ENCODE data around the gene CC2D2A.

The CC2D2A gene

DNA sequence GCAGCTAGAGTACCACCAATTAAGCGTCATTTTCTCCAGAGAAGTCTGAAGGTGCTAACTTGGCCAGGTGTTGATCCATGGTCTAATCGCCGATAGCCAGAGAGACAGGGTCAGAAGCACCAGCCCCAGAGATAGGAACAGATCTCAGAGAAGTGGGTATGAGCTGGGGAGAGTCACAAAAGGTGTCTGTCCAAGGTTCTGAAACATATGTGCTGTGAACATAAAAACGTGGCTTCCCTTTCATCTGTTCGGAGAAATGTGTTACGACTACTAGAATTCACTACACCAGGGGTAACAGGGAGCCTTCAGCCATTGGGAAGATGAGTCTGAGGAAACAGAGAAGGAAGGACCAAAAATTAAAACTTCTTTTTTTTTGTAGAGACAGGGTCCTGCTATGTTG is 94.2 kb downstream of the CC2D2A start:
- no peak overlapping the region for H3K9ac ChIP-seq (ENCODE audit: low read depth, low read length)
- no peak overlapping the region for H3K4me2 ChIP-seq (ENCODE audit: low read length)
- H3K27me3 ChIP-seq (ENCODE audit: control insufficient read depth, insufficient read depth, low read length): no peaks in the 10 kb centered on the region
- H3K9me3 ChIP-seq (replicated peaks; ENCODE audit: low read length): no peaks in the 10 kb centered on the region
- no peaks in the 10 kb centered on the region for H3K4me1 ChIP-seq (ENCODE audit: control insufficient read depth, insufficient read depth, low read length)
- H3K4me3 ChIP-seq (ENCODE audit: low read length): no peak overlapping the region
- peaks cover 38% of the 10 kb centered on the region for H3K36me3 ChIP-seq (ENCODE audit: insufficient read depth, low read length)

DNA sequence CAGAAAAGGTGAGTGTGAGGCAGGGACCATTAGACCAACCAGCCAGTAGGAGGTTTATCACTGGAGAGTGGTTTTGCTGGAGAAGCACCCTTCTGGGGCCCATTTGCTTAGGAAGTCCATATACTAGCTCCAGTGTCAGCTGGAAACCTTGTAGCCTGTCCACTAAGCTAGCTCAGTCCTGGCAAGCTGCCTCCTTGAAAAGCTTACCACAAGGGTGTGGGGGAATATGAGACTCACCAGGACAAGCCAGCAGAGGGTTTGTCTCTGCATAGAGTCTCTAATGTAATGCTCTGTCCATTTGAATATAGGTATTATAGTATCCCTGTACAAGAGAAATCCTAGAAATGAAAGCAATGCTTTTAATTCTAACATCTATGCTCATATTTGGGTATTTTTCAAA is 99.1 kb downstream of the CC2D2A start:
- no peaks in the 10 kb centered on the region for H3K4me1 ChIP-seq (ENCODE audit: control insufficient read depth, insufficient read depth, low read length)
- no peak overlapping the region for H3K9ac ChIP-seq (ENCODE audit: low read depth, low read length)
- H3K9me3 ChIP-seq (replicated peaks; ENCODE audit: low read length): no peaks in the 10 kb centered on the region
- no peaks in the 10 kb centered on the region for H3K27me3 ChIP-seq (ENCODE audit: control insufficient read depth, insufficient read depth, low read length)
- no peak overlapping the region for H3K4me2 ChIP-seq (ENCODE audit: low read length)
- peaks cover 21% of the 10 kb centered on the region for H3K36me3 ChIP-seq (ENCODE audit: insufficient read depth, low read length)
- H3K4me3 ChIP-seq (ENCODE audit: low read length): no peak overlapping the region

DNA sequence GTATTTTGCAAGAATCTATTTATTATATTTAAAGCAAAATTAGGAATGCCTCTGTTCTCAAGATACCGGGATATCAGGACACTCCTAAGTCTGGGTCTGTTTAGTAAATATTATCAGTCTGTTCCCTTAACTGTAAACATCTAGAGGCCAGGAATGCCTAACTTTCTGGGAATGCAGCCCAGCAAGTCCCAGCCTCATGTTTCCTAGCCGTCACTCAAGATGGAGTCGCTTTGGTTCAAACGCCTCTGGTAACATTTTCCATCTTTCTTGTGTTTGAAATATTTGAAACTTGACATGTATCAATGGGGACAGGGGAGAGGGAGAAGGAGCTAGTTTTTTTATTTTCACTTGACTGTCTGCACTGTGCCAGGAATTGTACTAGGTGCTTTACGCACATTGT is 100.1 kb downstream of the CC2D2A start:
- Histone ChIP-seq H3K9me3 (replicated peaks; ENCODE audit: low read length) (no peaks in the 10 kb centered on the region), H3K9ac (ENCODE audit: low read depth, low read length) (no peak overlapping the region), H3K36me3 (ENCODE audit: insufficient read depth, low read length) (peaks cover 14% of the 10 kb centered on the region), H3K27me3 (ENCODE audit: control insufficient read depth, insufficient read depth, low read length) (no peaks in the 10 kb centered on the region), H3K4me1 (ENCODE audit: control insufficient read depth, insufficient read depth, low read length) (no peaks in the 10 kb centered on the region), H3K4me2 (ENCODE audit: low read length) (no peak overlapping the region), H3K4me3 (ENCODE audit: low read length) (no peak overlapping the region)

DNA sequence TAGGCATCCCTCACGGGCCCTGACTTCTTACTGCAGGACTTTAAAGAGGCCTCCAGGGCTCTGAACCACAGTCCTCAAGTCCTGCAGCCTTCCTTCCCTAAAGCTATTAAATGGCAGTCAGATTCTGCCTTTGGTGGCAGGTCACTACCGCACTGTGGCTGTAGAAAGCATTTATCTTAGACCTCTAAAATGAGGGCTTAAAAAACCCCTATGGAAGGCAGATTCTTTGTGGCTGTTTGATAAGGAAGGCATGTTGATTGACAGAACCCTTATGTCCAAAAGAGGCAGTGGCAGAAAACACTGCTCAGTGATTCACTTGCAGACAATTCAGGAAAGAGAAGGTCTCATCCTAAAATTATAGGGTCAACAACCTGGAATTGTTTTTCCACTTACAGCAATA is 106.3 kb downstream of the CC2D2A start:
- no peaks in the 10 kb centered on the region for H3K27me3 ChIP-seq (ENCODE audit: control insufficient read depth, insufficient read depth, low read length)
- no peak overlapping the region for H3K4me3 ChIP-seq (ENCODE audit: low read length)
- no peaks in the 10 kb centered on the region for H3K9me3 ChIP-seq (replicated peaks; ENCODE audit: low read length)
- H3K9ac ChIP-seq (ENCODE audit: low read depth, low read length): no peak overlapping the region
- H3K36me3 ChIP-seq (ENCODE audit: insufficient read depth, low read length): no peaks in the 10 kb centered on the region
- no peak overlapping the region for H3K4me2 ChIP-seq (ENCODE audit: low read length)
- no peaks in the 10 kb centered on the region for H3K4me1 ChIP-seq (ENCODE audit: control insufficient read depth, insufficient read depth, low read length)

DNA sequence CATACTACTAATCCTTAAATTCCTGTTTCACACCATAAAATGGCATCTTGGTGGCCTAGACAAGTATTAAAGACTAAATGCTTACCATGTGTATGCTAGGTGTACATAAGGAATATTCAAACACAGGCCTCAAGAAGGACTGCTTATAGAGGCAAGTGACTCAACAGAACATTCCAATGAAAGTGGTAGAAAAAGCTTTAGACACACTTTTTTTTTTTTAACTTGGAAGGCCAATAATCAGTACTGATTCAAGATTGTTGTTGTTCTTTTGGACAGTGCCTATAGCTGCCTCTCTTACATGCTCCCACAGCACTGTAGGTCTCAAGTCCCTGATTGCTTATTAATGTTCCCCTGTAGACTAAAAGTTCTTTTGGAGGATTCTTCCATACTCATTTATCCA is 107.8 kb downstream of the CC2D2A start:
- Histone ChIP-seq H3K4me2 (ENCODE audit: low read length) (no peak overlapping the region), H3K4me1 (ENCODE audit: control insufficient read depth, insufficient read depth, low read length) (no peaks in the 10 kb centered on the region), H3K9ac (ENCODE audit: low read depth, low read length) (no peak overlapping the region), H3K36me3 (ENCODE audit: insufficient read depth, low read length) (peaks cover 5% of the 10 kb centered on the region), H3K4me3 (ENCODE audit: low read length) (no peak overlapping the region), H3K27me3 (ENCODE audit: control insufficient read depth, insufficient read depth, low read length) (no peaks in the 10 kb centered on the region), H3K9me3 (replicated peaks; ENCODE audit: low read length) (no peaks in the 10 kb centered on the region)

DNA sequence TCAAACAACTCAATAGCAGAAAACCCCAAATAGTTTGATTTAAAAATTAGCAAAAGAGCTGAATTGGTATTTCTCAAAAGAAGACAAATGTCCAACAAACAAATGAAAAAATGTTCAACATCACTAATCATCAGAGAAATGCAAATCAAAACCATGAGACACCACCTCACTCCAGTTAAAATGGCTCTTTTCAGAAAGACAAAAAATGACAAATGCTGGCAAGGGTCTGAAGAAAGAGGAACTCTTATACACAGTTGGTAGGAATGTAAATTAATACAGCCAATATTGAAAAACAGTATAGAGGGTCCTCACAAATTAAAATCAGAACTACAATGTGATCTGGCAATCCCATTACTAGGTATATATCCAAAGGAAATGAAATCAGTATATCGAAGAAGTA is 115.1 kb downstream of the CC2D2A start:
- Histone ChIP-seq H3K4me3 (ENCODE audit: low read length) (no peak overlapping the region), H3K36me3 (ENCODE audit: insufficient read depth, low read length) (peaks cover 5% of the 10 kb centered on the region), H3K9ac (ENCODE audit: low read depth, low read length) (no peak overlapping the region), H3K27me3 (ENCODE audit: control insufficient read depth, insufficient read depth, low read length) (no peaks in the 10 kb centered on the region), H3K4me2 (ENCODE audit: low read length) (no peak overlapping the region), H3K9me3 (replicated peaks; ENCODE audit: low read length) (no peaks in the 10 kb centered on the region), H3K4me1 (ENCODE audit: control insufficient read depth, insufficient read depth, low read length) (no peaks in the 10 kb centered on the region)

DNA sequence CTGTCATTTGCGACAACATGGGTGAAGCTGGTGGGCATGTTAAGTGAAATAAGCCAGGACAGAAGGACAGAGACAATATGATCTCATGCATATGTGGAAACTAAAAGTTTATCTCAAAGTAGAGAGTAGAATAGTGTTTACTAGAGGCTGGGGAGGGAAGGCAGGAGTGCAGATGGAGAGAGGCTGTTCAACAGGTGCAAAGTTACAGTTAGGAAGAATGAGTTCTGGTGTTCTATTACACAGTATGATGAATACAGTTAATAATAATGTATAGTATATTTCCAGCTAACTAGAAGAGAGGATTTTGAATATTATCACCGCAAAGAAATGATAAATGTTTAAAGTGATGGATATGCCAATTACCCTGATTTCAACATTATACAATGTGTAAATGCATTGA is 115.6 kb downstream of the CC2D2A start:
- H3K4me3 ChIP-seq (ENCODE audit: low read length): no peak overlapping the region
- no peaks in the 10 kb centered on the region for H3K4me1 ChIP-seq (ENCODE audit: control insufficient read depth, insufficient read depth, low read length)
- H3K4me2 ChIP-seq (ENCODE audit: low read length): no peak overlapping the region
- H3K27me3 ChIP-seq (ENCODE audit: control insufficient read depth, insufficient read depth, low read length): no peaks in the 10 kb centered on the region
- H3K9ac ChIP-seq (ENCODE audit: low read depth, low read length): no peak overlapping the region
- H3K9me3 ChIP-seq (replicated peaks; ENCODE audit: low read length): no peaks in the 10 kb centered on the region
- H3K36me3 ChIP-seq (ENCODE audit: insufficient read depth, low read length): peaks cover 5% of the 10 kb centered on the region

DNA sequence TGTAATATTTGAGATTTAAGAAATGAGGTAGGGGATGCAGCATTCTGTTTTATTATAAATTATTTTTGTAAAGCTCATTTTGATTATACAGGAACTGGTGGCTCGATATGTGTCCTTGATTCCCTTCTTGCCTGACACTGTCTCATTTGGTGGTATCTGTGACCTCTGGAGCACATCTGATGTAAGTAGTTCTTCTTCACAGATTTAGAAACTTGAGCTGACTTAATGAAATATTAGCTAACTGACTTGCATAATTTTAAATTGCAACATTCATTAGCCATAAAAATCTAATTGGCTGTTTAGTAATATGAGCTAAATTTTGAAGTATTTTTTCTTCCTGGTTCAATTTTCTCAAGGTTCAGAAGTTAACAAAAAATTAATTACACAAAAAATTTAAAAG is 116.4 kb downstream of the CC2D2A start:
- Histone ChIP-seq H3K36me3 (ENCODE audit: insufficient read depth, low read length) (peaks cover 5% of the 10 kb centered on the region), H3K4me3 (ENCODE audit: low read length) (no peak overlapping the region), H3K9me3 (replicated peaks; ENCODE audit: low read length) (no peaks in the 10 kb centered on the region), H3K4me1 (ENCODE audit: control insufficient read depth, insufficient read depth, low read length) (no peaks in the 10 kb centered on the region), H3K4me2 (ENCODE audit: low read length) (no peak overlapping the region), H3K9ac (ENCODE audit: low read depth, low read length) (no peak overlapping the region), H3K27me3 (ENCODE audit: control insufficient read depth, insufficient read depth, low read length) (no peaks in the 10 kb centered on the region)

DNA sequence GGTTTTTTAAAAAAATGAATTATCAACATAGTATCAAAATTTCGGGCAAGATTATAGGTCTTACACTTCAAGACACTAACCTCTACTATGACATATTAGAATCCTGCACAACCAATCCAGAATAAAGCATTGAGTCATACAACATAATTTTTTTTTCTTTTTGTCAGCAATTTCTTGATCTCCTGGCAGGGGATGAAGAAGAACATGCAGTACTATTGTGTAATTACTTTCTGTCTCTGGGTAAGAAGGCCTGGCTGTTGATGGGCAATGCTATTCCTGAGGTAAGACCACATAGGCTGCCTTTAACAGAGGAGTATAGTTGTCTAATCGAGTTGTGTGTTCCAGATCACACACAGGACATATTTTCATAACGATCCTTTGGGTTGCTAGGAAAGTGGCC is 118.0 kb downstream of the CC2D2A start:
- H3K4me2 ChIP-seq (ENCODE audit: low read length): no peak overlapping the region
- H3K9me3 ChIP-seq (replicated peaks; ENCODE audit: low read length): no peaks in the 10 kb centered on the region
- H3K9ac ChIP-seq (ENCODE audit: low read depth, low read length): no peak overlapping the region
- no peaks in the 10 kb centered on the region for H3K4me1 ChIP-seq (ENCODE audit: control insufficient read depth, insufficient read depth, low read length)
- no peak overlapping the region for H3K4me3 ChIP-seq (ENCODE audit: low read length)
- no peaks in the 10 kb centered on the region for H3K36me3 ChIP-seq (ENCODE audit: insufficient read depth, low read length)
- no peaks in the 10 kb centered on the region for H3K27me3 ChIP-seq (ENCODE audit: control insufficient read depth, insufficient read depth, low read length)

DNA sequence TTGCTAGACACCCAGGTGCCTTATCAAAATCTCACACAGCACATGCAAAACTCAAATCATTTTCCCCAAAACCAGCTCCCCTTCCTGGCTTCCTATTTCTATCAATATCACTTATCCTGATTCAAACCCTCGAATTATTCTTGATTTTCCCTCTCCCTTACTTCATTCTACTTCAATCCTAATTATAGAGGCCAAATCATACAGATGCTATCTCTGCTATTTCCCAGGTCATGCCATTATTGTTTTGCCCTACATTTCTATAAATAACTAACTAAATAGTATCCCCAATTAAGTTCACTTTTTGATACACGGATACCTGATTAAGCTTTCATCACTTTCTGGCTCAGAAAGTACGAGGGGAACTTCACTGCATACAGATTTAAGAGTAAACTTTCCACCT is 123.1 kb downstream of the CC2D2A start:
- no peaks in the 10 kb centered on the region for H3K4me1 ChIP-seq (ENCODE audit: control insufficient read depth, insufficient read depth, low read length)
- H3K4me2 ChIP-seq (ENCODE audit: low read length): no peak overlapping the region
- H3K36me3 ChIP-seq (ENCODE audit: insufficient read depth, low read length): peaks cover 19% of the 10 kb centered on the region
- H3K9me3 ChIP-seq (replicated peaks; ENCODE audit: low read length): no peaks in the 10 kb centered on the region
- H3K27me3 ChIP-seq (ENCODE audit: control insufficient read depth, insufficient read depth, low read length): no peaks in the 10 kb centered on the region
- no peak overlapping the region for H3K4me3 ChIP-seq (ENCODE audit: low read length)
- H3K9ac ChIP-seq (ENCODE audit: low read depth, low read length): no peak overlapping the region

DNA sequence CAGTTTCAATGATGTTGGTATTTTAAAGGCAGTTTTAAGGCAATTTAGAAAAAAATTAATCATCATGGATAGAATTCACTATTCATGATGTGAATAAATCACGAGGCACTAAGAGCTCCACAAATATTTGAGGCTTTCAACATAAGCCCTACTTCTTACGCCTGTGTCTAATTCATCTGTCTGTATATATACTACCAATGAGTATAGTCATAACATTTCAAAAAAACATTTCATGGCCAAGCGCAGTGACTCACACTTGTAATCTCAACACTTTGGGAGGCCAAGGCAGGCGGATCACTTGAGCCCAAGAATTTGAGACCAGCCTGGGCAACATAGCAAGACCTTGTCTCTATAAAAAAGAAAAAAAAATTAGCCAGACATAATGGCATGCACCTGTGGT is 129.0 kb downstream of the CC2D2A start:
- Histone ChIP-seq H3K4me3 (ENCODE audit: low read length) (no peak overlapping the region), H3K36me3 (ENCODE audit: insufficient read depth, low read length) (peaks cover 61% of the 10 kb centered on the region), H3K27me3 (ENCODE audit: control insufficient read depth, insufficient read depth, low read length) (no peaks in the 10 kb centered on the region), H3K9ac (ENCODE audit: low read depth, low read length) (no peak overlapping the region), H3K4me2 (ENCODE audit: low read length) (no peak overlapping the region), H3K9me3 (replicated peaks; ENCODE audit: low read length) (no peaks in the 10 kb centered on the region), H3K4me1 (ENCODE audit: control insufficient read depth, insufficient read depth, low read length) (no peaks in the 10 kb centered on the region)

DNA sequence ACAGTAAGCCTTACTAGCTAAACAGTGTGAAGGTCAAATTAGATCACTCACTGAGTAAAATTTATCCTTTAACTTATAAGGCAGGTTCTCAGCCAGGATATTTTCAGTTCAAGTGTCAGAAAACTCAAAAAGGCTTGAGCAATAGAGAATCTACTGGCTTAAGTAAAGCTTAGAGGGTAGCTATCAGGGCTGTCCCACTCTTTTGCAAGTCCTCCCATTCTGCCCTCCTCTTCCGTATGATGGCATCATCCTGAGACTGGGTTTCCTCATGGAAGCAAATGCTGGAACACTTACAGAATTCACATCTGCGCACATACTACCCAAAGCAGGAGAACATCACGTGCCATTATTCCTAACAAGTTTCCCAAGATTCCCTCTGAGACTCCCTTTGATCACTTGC is 130.5 kb downstream of the CC2D2A start:
- Histone ChIP-seq H3K9me3 (replicated peaks; ENCODE audit: low read length) (no peaks in the 10 kb centered on the region), H3K4me2 (ENCODE audit: low read length) (no peak overlapping the region), H3K36me3 (ENCODE audit: insufficient read depth, low read length) (peaks cover 69% of the 10 kb centered on the region), H3K9ac (ENCODE audit: low read depth, low read length) (no peak overlapping the region), H3K27me3 (ENCODE audit: control insufficient read depth, insufficient read depth, low read length) (no peaks in the 10 kb centered on the region), H3K4me1 (ENCODE audit: control insufficient read depth, insufficient read depth, low read length) (no peaks in the 10 kb centered on the region), H3K4me3 (ENCODE audit: low read length) (no peak overlapping the region)
